Type B pancreatic cell (in vitro differentiated cells): Measurements from ENCODE around the gene ETFA. TPM values are rescaled to one million over a fixed set of nuclear protein-coding genes. Genes with fewer than 3 reads are reported as not detected.

Source experiments
- DNase-seq: peaks from one replicate; pipeline ENCODE4 v3.0.0; 2021; ENCODE audit warnings: mixed read lengths; ENCODE audit not compliant: unreplicated experiment; ENCODE audit errors: extremely low spot score
- H3K27ac Mint-ChIP-seq: 2 replicates; pipeline ENCODE4 v1.8.0; 2021; ENCODE audit warnings: mild to moderate bottlenecking, mixed read lengths
- H3K27me3 Mint-ChIP-seq: 2 replicates; pipeline ENCODE4 v1.8.0; 2021; ENCODE audit warnings: mixed read lengths
- H3K36me3 Mint-ChIP-seq: 2 replicates; pipeline ENCODE4 v1.8.0; 2021; ENCODE audit warnings: mixed read lengths
- H3K4me1 Mint-ChIP-seq: one replicate; pipeline ENCODE4 v1.8.0; 2021; ENCODE audit warnings: mixed read lengths; ENCODE audit not compliant: unreplicated experiment
- H3K4me3 Mint-ChIP-seq: 2 replicates; pipeline ENCODE4 v1.8.0; 2021; ENCODE audit warnings: mild to moderate bottlenecking, mixed read lengths
- H3K9me3 Mint-ChIP-seq: 2 replicates; pipeline ENCODE4 v1.8.0; 2021; ENCODE audit warnings: mixed read lengths
- CTCF ChIP-seq: fragments of 200-600 bp; sonication (generic); conservative IDR thresholded peaks from 2 replicates; pipeline ENCODE4 v1.5.0; 2021; ENCODE audit warnings: antibody characterized with exemption, mild to moderate bottlenecking
- total RNA-seq: library from RNA; stranded (reverse); gene quantifications from 2 replicates; pipeline ENCODE4 v1.2.1, GENCODE V29; 2021; ENCODE audit warnings: low replicate concordance

Gene ETFA
- total RNA-seq, 1 donor from 2014 or later, result 149 TPM

GRCh38 chr15:76168237-76168984, 142.9 kb downstream of the ETFA start:
- DNase-seq, result no peak
- Mint-ChIP-seq H3K4me3 (no peak overlapping the region), H3K9me3 (no peaks in the 10 kb centered on the region), H3K27me3 (no peaks in the 10 kb centered on the region), H3K27ac (no peak overlapping the region), H3K36me3 (no peaks in the 10 kb centered on the region), H3K4me1 (peaks cover 16% of the 10 kb centered on the region)
- TF ChIP-seq CTCF, result no peak

- no peak for DNase-seq
- Mint-ChIP-seq H3K27ac (no peak overlapping the region), H3K4me3 (no peak overlapping the region), H3K36me3 (no peaks in the 10 kb centered on the region), H3K27me3 (no peaks in the 10 kb centered on the region), H3K4me1 (peaks cover 23% of the 10 kb centered on the region), H3K9me3 (no peaks in the 10 kb centered on the region)
- TF ChIP-seq CTCF, result no peak
These were observed 145.3 kb downstream of the ETFA start for GRCh38 chr15:76165951-76166350.

Other genes with a start within 250 kb of the ETFA start
- 1.2 and 4.5 TPM in 2 replicates for gene ISL2, start 25.3 kb upstream of the ETFA start, total RNA-seq